ENCODE measurements around the gene GFY.

GRCh38 chr19:49465371-49465770, 40.2 kb downstream of the GFY start:
- TF ChIP-seq, protein P1, sequence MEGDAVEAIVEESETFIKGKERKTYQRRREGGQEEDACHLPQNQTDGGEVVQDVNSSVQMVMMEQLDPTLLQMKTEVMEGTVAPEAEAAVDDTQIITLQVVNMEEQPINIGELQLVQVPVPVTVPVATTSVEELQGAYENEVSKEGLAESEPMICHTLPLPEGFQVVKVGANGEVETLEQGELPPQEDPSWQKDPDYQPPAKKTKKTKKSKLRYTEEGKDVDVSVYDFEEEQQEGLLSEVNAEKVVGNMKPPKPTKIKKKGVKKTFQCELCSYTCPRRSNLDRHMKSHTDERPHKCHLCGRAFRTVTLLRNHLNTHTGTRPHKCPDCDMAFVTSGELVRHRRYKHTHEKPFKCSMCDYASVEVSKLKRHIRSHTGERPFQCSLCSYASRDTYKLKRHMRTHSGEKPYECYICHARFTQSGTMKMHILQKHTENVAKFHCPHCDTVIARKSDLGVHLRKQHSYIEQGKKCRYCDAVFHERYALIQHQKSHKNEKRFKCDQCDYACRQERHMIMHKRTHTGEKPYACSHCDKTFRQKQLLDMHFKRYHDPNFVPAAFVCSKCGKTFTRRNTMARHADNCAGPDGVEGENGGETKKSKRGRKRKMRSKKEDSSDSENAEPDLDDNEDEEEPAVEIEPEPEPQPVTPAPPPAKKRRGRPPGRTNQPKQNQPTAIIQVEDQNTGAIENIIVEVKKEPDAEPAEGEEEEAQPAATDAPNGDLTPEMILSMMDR (IDR thresholded peaks at IDR 0.05): no peak
- no peak for TF ChIP-seq EZH2 (IDR thresholded peaks at IDR 0.05; ENCODE audit: borderline replicate concordance, insufficient read depth, low read depth, low read length, poor library complexity, severe bottlenecking)

Data from B cell (primary cell).